KBM-7 (cell line): Measurements from ENCODE around the gene RNF217.
"Not testable (repeated sequence)": the region's sequence is repeated elsewhere in the genome, so short reads cannot be mapped to it uniquely, and the experiment has no call there.

Experiments
- DNase-seq: peaks from one replicate; pipeline ENCODE4 v3.0.0-alpha.2; 2015
- in situ Hi-C: fragments of 300-500 bp; cut with MboI; formaldehyde crosslinking; loops from 2 replicates; pipeline ENCODE4 v1.14.3; 2020; ENCODE audit warnings: low sequenced_read_pairs, low pct_unique_long_range_greater_than_20kb, mixed read lengths

Gene RNF217

GRCh38 chr6:124961464-124961776 is 817 bp upstream of the RNF217 start:
- in situ Hi-C loops = no loop called here
- DNase-seq = no peak

DNA sequence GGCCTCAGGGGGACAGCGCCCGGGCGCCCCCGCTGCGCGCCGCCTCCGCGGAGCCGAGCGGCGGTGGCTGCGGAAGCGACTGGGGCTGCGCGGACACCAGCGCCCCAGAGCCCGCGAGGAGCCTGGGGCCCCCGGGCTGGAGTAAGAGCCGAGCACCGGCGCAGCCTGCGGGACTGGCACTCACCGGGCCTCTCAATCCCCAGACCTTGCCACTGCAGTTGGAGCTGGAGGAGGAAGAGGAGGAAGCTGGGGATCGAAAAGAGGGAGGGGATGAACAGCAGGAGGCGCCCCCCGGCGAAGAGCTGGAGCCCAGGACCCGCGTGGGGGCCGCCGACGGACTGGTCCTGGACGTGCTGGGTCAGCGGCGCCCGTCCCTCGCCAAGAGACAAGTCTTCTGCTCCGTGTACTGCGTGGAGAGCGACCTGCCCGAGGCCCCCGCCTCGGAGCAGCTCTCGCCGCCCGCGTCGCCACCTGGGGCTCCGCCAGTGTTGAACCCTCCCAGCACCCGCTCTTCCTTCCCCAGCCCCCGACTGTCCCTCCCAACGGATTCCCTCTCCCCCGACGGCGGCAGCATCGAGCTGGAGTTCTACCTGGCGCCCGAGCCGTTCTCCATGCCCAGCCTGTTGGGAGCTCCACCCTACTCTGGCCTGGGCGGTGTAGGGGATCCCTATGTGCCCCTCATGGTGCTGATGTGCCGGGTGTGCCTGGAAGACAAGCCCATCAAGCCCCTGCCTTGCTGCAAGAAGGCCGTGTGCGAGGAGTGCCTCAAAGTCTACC is 590 bp downstream of the RNF217 start:
- in situ Hi-C loops = no loop called here
- DNase-seq = peak; percentile 66

- DNase-seq = peak; percentile 54
Observed at GRCh38 chr6:124963416-124963785, 1.2 kb downstream of the RNF217 start.

GRCh38 chr6:124963831-124964763 is 1.9 kb downstream of the RNF217 start:
- in situ Hi-C loops = no loop called here
- no peak for DNase-seq

More at GRCh38 chr6:124963416-124963785, 1.2 kb downstream of the RNF217 start:
- in situ Hi-C loops = no loop called here

DNA sequence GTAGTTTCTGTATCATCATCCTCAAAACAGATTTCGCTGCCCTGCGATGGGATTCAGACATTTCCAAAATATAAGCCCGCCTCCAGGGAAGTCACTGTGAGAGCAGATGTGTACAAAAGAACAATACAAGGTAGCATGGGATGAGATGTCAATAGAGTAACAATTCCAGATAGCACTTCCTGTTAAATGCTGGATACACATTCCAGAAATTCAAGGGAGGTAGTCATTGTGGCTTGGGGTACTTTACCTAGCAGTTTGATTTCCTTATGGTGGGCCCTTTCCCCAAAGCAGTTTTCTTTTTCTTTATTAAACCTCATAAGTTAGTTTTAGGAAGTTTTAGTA is 2.5 kb downstream of the RNF217 start:
- in situ Hi-C loops = no loop called here

GRCh38 chr6:124965424-124965850 is 3.2 kb downstream of the RNF217 start:
- DNase-seq, in situ Hi-C loops: not testable (repeated sequence)

More for the DNA sequence above, 2.5 kb downstream of the RNF217 start:
- DNase-seq = peak; percentile 11

GRCh38 chr6:124967444-124967843 is 5.2 kb downstream of the RNF217 start:
- in situ Hi-C loops = no loop called here

DNA sequence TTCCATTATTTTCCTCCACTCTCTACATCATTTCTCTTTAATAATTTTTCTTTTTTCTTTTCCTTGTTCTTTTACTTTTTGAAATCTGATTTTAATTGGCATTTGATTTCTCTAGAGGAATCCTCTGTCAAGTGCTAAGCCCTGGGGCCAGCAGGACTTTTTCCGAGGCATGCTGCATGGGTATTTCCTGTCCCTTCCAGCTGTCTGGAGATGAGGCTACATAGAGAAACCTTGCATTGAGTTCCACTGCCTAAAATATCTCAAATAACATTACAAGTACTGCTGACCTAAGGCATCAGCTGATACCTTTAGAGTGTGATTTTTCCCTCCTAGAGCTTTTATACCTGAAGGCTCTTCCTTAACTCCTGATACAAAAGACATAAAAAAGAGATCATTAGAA is 6.2 kb downstream of the RNF217 start:
- no peak for DNase-seq
- in situ Hi-C loops = no loop called here

More at GRCh38 chr6:124967444-124967843, 5.2 kb downstream of the RNF217 start:
- DNase-seq = no peak

GRCh38 chr6:124970243-124970642 is 8.0 kb downstream of the RNF217 start:
- DNase-seq = no peak
- in situ Hi-C loops = no loop called here

- DNase-seq = no peak
- in situ Hi-C loops = no loop called here
Observed at GRCh38 chr6:124970763-124971162, 8.5 kb downstream of the RNF217 start.

GRCh38 chr6:124973780-124974179 is 11.5 kb downstream of the RNF217 start:
- in situ Hi-C loops = no loop called here
- no peak for DNase-seq

- no peak for DNase-seq
- in situ Hi-C loops = no loop called here
Observed at GRCh38 chr6:124974771-124975377, 12.6 kb downstream of the RNF217 start.

DNA sequence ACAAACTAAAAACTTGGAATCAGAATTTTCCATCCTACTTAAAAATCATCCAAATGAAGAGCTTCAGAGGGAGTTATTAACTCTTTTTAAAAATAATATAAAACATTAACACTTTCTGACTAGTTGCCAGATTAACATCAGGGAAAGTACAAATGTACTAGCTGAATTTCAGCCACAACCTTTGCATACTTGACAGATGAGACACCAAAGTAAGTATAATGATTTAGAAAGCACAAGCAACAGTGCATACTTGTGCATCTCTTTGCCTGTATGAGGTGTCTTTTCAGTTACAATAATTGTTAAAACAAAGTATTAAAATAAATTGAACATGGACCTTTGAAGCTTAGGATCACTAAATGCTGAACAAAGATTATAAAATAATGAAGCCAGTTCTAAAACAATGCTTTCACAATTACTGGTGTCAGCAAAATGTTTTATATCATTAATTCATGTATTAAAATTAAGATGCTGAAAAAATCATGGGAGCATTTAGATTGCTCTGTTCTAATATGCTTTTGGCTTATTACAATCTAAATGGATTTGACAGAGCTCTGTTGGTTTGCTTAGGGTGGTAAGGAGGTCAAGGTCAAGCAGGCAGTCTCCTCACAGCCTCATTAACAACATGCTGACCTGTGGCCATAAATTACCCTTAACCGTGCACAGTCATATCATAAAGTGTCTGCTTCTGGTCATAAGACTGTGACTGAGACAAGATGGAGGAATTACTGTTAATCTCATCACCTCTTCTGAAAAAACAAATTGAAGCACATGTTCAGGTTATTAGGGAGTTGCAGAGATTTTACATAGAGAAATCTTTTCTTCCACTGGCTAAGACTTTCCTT is 15.1 kb downstream of the RNF217 start:
- in situ Hi-C loops = no loop called here
- no peak for DNase-seq

DNA sequence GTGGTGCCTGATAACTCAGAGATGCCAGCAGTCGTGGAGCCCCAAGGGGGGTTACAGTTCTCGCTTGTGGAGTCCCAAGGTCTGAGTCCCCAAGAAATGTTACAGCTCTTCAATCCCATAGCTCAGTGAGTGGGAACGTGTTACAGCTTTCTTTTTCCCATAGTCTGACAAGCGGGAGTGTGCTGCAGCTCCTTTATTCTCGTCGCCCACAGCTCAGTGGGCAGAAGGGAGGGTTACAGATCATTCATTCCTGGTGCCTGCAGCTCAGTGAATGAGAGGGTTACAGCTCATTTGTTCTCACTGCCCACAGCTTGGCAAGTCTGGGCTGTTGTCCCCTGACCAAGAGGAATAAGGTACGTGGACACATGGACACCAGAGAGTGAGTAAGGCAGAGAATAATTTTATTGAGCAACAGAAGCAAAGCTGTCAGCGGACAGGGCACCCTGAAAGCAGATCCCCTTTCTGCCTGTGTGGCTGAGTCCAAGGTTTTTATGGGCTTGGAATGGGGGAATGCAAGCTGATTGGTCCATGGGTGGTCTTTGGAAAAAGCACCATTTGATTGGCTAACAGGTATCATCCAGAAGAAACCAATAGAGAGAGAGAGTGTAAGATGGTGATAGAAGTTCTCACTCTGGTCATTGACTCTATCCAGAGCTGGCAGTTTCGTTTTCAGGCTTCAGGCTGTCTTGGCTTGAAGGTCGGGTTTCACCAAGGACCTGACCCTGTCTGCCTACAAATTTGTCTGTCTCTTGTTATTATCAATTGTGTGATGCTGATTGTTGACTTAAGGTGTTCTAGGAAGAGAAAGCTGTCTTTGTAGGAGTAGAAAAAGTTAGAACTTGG is 16.4 kb downstream of the RNF217 start:
- in situ Hi-C loops = no loop called here
- DNase-seq = no peak

- in situ Hi-C loops = no loop called here
- no peak for DNase-seq
Observed at GRCh38 chr6:124979294-124979678, 17.0 kb downstream of the RNF217 start.

DNA sequence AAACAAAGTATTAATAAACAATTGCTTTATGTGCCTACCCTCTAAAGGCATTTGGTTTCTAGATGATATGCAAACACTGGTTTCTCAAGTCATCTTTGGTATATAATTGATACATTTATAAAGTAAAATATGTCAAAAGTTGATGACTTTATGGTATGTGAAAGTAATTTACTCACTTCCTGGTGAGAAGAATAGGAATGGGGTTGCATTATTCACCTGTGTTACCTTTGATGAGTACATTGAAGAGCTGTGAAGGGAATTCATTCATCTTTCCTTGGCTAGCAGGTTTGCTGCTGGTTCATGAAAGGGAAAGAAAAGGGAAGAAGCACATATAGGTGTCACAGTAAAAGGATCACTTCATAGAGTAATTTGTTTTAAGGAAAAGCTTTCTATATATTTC is 20.4 kb downstream of the RNF217 start:
- no peak for DNase-seq
- in situ Hi-C loops = no loop called here

GRCh38 chr6:124983383-124984083 is 21.3 kb downstream of the RNF217 start:
- in situ Hi-C loops = no loop called here
- DNase-seq = no peak
